Umbilical cord (tissue), 2 donors: ENCODE results near the gene KRTAP2-3. TPM values are rescaled to one million over a fixed set of nuclear protein-coding genes. Genes with fewer than 3 reads are reported as not detected.
"Not testable (repeated sequence)": the region's sequence is repeated elsewhere in the genome, so short reads cannot be mapped to it uniquely, and the experiment has no call there.

Experiments used
- DNase-seq: peaks from one replicate; pipeline ENCODE4 v3.0.0-alpha.2; 2015; ENCODE audit warnings: low spot score
- total RNA-seq: library from RNA; depleted of rRNA; stranded (reverse); fragments of >200 nt; gene quantifications from one replicate; pipeline ENCODE4 v1.2.3, GENCODE V29; 2014; ENCODE audit warnings: low replicate concordance; ENCODE audit not compliant: insufficient read depth

The KRTAP2-3 gene
- total RNA-seq, 1 donor from 2014 or later = 20.5 TPM

DNA sequence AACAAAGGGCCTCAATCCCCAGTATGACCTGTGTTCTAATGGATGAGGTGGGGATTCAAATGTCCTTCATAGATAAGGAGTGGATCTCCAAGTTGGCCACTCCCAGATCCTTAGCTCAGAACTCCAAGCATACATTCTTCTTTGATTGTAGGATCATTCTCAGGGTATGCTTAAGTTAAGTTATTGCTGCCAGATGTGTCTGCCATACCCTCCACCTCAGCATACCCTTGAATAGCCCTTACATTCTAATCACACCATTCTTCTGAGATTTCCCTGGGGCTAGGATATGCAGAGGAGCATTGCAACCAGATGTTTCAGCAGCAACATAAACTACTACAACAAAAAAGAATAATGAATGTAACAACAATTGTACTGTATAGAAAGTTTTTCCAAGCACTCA is 7.4 kb upstream of the KRTAP2-3 start:
- DNase-seq = no peak

DNA sequence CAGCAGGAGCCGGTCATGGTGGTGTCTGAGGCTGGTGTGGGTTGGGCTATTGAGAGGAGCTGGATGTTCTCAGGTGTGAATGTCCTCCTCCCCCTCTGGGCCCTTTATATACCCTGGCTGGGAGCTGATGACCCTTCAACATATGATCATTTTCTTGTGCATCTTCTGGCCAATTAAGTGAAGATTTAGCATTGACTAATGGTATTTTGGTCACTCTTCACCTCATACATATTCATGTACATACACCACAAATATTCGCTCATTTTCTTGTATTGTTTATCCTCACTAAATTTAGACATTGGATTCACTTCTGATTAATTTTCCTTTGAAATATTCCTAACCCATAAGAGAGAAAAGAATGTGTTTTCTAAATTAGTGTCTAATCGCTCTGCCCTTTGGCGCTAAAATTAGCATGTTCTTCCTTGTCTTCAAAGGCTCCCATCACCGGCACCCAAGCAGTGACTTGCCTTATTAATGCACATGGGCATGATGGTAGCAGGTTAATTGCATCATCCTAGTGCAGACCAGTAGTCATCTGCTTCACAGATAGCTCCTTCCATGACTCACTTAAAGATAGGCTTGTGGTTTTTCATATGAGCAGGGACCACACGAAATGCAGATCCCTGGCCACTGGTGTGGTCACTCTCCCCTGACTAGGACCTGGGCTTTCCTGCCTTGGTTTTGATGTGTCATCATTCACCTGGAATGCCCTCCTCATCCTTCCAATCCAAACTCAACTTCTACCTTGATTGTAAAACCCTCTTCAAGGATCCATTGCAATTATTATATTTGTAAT is 6.1 kb upstream of the KRTAP2-3 start, which contains the start of gene KRTAP2-4:
KRTAP2-4 (minus strand) TSS at position 51 of the 796 bp plus-strand sequence; CDS start at position 17, 34 bp downstream.
- no peak for DNase-seq

DNA sequence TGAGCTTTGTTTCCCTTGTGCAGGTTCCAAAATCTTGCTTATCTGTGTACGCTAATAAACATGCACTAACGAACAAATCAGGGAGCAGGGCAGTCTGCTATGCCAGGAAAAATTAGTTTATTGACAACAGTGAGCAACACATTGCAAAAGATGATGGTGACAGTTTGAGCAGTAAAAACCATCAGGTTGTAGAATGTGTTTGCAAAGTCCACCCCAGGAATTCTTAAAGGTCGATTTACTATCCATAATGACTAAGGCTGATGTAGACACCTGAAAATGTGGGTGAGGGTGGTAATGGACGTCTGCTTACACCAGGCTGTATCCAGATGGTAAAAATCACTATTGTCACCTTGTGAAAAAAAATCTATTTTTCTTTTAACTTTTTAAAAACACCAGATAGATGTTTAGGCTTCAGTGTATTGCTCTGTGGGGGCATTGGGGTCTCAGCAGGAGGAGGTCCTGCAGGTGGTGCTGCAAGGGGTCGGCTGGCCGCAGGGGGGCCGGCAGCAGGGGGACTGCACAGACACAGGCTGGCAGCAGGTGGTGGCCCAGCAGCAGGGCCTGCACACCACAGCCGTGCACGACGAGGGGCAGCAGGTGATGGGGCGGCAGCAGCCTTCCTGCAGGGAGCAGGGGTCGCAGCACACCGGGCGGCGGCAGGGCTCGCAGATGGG is 5.2 kb upstream of the KRTAP2-3 start:
- DNase-seq = not testable (repeated sequence)

DNA sequence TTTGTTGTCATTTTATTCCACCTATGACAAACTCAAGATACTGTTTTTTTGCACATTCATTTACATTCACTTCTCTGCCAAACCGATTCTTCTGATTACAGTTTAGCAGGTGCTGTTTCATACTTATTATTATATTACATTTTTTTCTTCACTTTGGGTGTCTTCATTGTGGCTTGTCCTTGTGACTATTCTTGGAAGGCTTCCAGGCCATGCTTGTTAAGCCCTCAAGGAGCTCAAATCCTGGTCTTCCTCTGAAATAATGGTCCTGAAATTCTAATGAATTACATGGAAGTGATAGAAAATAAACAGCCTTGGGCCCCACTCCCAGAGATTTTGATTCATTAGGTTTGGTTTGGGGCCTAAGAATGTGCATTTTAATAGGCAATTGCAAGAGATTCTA is 4.4 kb upstream of the KRTAP2-3 start:
- no peak for DNase-seq

DNA sequence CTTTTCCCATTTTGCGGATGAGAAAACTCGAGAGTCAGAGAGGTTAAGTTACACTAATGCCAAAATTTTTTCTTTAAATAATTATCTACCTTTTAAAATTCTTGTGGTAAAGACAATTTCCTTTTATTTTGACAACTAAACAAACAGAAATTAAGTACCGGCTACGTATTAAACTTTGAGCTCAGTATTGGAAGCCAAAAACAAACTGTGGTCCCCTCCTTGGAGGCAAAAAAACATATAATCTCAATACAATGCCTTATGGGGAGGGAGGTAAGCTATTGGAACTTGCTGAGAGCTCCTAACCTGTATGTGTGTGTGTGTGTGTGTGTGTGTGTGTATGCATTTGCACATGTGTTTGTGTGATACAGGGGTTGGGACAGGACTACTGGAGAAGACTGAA is 3.5 kb upstream of the KRTAP2-3 start:
- no peak for DNase-seq

DNA sequence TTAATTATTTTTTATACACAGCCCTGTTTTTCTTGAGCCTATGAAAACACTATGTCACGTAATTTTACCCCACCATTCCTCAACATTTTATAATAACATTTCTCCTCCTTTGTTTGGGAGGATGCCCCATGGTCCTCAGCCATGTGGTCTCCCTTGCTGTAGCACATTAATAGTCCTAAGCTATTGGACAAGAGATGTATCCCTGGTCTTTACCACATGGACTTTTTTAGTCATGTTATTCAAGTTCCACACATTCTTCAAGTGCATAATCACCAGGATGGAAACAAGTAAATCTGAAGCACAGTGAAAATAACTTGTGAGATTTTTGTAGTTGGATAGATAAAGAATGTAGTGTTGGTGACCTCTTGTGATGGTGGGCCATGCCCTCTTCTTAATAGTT is 2.0 kb upstream of the KRTAP2-3 start:
- peak; percentile 72 for DNase-seq

DNA sequence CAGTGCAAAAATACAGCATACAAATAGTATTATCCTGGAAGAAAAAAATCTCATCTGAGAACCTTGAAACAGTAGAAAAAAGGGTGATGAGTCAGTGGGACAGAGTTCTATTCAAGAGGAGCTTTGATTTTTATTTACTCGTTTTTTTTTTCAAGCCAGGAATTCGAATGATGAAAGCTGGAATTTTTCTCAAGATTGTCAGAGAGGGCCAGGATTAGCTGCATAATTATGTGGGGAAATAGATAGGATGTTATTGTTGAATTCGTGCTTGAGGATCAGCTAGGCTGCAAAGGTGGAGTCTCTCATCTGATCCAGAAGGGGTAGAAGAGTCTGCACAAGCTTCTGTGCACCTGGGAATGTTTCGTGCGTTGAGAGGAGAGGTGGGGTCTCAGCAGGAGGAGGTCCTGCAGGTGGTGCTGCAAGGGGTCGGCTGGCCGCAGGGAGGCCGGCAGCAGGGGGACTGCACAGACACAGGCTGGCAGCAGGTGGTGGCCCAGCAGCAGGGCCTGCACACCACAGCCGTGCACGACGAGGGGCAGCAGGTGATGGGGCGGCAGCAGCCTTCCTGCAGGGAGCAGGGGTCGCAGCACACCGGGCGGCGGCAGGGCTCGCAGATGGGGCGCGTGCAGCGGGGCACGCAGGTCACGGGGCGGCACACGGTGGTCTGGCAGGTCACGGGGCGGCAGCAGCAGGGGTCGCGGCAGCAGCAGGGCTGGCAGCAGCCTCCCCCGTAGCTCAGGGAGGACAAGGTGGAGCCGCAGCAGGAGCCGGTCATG is 450 bp downstream of the KRTAP2-3 start:
- not testable (repeated sequence) for DNase-seq

DNA sequence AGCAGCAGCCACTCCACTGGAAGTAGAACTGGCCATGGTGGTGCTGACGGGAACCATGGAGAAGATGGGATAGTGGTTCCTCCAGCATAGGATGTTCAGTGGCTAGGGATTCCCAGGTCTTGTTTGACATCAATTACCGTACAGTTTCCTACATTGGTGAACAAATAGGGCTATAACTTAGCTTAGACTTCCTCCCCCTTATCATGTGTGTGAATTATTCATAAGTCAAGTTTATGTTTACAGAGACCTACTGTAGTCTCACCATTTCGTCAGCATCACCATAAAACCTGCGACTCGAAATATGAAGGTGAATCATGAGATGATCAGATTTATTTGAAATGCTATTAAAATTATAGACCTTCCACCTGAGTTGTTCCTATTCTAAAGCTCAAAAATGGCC is 1.2 kb downstream of the KRTAP2-3 start:
- DNase-seq = no peak

DNA sequence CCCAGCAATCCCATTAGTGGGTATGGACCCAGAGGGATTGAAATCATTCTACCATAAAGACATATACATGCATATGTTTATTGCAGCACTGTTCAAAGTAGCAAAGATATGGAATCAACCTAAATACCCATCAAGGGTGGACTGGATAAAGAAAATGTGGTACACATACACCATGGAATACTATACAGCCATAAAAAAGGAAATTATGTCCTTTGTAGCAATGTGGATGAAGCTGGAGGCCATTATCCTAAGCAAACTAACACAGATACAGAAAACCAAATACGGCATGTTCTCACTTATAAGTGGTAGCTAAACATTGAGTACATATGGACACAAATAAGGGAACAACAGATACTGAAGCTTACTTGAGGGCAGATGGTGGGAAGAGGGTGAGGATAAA is 2.4 kb downstream of the KRTAP2-3 start:
- DNase-seq = no peak

DNA sequence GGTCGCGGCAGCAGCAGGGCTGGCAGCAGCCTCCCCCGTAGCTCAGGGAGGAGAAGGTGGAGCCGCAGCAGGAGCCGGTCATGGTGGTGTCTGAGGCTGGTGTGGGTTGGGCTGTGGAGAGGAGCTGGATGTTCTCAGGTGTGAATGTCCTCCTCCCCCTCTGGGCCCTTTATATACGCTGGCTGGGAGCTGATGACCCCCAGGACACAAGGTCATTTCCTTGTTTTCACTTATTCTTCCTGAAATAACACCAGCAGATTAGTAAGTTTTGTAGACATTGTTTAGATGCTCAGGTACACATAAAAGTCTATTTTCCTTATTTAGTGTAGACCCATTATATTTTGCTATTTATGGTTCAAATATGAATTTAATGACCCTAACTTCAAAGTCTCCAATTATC is 4.8 kb downstream of the KRTAP2-3 start, which contains the start of gene KRTAP2-2:
KRTAP2-2 (minus strand) TSS at position 101 of the 400 bp plus-strand sequence; CDS start at position 82, 19 bp downstream.
- not testable (repeated sequence) for DNase-seq

DNA sequence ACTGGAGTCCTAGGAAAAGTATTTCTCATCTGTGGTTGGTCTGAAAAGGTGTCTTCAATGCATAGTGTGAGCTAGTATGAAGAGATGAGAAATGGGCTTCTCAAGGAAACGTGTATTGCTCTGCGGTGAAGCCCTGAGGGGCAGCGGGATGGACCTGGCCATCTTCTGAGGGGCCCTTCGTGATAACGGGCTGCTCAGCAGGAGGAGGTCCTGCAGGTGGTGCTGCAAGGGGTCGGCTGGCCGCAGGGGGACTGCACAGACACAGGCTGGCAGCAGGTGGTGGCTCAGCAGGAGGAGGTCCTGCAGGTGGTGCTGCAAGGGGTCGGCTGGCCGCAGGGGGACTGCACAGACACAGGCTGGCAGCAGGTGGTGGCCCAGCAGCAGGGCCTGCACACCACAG is 5.4 kb downstream of the KRTAP2-3 start:
- DNase-seq = not testable (repeated sequence)

DNA sequence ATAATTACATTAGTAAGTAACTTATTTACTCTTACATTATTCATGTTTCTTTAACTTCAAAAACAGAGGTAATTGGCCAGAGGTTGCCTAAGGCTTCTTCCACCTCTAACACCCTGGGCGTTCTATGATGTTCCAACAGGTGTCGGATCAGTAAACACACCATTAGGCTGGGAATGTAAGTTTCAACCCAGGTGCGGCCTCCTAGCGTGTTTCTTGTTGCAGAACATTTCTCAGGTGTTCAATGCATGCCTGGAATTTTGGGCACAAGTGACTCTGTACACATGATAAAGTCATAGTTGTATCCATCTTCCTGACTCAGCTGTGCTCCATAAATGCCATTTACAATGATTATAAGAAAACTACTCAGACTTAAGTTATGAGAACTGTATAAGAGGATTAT is 5.9 kb downstream of the KRTAP2-3 start:
- no peak for DNase-seq

DNA sequence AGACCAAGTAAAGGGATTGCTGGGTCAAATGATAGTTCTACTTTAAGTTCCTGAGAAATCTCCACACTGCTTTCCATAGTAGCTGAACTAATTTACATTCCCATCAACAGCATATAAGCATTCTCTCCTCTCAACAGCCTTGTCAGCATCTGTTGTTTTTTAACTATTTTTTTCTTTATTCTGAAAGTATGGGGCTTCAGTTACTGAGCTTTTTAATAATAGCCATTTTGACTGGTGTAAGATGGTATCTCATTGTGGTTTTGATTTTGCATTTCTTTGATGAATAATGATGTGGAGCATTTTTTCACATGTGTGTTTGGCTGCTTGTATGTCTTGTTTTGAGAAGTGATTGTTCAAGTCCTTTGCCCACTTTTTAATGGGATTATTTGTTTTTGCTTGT is 7.3 kb downstream of the KRTAP2-3 start:
- no peak for DNase-seq

DNA sequence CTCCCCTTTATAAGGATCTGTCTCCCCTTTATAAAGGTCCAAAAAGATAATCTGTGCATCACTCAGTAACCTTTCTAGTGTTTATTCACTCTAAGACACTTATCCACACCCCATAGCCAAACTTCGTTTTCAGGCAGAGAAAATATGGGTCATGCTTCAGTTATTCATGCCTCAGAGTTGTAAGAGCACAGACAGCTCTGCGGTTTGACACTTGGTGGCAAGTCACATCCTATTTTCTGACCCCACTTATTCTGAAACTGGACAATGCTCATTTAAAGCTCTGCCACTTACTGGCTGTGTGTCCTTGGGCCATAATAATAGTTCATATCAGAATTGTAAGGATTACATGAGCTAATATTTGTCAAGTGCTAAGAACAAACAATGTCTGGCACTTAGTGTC is 10.8 kb downstream of the KRTAP2-3 start:
- DNase-seq = no peak

DNA sequence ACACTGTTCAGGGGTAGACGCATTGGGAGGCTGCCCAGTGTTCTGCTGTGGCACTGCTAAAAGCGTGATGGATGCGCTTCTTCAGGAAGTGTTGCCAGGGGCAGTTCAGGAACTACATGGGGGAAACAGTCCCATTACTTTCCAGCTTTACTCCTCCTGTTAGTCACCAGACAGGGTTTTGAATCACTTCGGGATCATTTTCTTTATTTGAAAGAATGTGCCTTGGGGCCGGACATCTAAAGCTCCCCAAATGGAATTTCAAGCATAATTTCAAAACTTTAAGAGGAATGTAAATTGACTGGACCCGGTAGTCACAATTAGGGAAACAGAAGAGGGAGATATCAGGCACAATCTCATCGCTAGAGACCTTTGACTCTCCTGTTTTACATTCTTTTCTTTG is 11.5 kb downstream of the KRTAP2-3 start:
- no peak for DNase-seq

DNA sequence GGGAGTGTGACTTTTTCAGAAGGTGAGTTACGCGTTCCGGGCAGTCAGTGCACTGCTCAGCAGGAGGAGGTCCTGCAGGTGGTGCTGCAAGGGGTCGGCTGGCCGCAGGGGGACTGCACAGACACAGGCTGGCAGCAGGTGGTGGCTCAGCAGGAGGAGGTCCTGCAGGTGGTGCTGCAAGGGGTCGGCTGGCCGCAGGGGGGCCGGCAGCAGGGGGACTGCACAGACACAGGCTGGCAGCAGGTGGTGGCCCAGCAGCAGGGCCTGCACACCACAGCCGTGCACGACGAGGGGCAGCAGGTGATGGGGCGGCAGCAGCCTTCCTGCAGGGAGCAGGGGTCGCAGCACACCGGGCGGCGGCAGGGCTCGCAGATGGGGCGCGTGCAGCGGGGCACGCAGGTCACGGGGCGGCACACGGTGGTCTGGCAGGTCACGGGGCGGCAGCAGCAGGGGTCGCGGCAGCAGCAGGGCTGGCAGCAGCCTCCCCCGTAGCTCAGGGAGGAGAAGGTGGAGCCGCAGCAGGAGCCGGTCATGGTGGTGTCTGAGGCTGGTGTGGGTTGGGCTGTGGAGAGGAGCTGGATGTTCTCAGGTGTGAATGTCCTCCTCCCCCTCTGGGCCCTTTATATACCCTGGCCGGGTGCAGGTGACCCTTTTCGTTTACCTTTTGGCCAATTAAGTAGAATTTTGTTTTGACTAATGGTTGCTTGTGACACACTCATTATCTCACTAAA is 13.0 kb downstream of the KRTAP2-3 start, which contains the start of gene KRTAP2-1:
KRTAP2-1 (minus strand) TSS at position 582 of the 731 bp plus-strand sequence; CDS start at position 533, 49 bp downstream.
- not testable (repeated sequence) for DNase-seq

DNA sequence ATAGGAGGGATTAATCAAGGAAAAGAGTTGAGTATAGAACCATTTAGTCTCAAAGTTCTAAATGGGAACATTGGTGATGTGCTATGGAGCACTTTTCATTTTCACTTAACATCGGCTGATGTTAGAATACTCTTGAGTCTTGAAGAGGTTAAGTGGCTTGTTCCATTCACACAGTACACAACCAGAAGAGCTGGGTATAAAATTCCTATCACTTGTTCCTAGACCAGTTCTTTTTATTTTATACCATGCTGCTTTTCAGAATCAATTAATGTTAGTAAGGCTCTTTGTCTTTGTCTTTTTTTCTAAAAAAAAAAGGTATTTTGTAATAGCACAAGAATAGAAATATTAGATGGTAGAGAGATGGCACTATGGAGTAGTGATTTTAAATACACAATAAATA is 17.0 kb downstream of the KRTAP2-3 start:
- no peak for DNase-seq

DNA sequence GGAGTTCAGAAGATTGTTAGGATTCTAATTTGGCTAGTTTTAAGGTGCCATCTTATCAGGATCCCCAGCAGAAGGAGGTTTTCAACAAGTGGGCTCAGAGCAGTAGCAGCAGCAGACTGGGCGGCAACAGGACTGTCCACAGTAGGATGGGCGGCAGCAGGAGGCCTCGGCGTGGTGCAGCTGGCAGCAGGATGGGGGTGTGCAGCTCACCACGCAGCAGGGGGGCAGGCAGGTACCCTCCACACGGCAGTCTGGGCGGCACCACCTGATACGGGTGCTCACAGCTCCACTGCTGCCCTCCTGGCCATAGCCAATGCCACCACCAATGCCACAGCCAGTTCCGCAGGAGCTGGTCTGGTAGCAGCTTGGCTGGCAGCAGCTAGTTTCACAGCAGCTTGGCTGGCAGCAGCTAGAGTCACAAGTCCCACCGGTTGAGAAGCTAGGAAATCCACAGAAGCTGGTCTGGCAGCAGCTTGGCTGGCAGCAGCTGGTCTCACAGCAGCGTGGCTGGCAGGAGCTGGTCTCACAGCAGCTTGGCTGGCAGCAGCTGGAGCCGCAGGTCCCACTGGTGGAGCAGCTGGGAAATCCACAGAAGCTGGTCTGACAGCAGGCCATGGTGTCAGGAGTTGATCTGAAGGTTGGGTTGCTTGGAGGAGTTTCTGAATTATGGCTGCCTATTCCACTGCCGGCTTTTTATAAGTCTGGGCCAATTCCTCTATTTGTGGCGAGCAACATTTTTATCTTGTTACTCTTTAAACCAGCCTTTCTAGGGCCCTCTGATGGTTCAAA is 18.9 kb downstream of the KRTAP2-3 start, which contains the start of gene KRTAP1-1:
KRTAP1-1 (minus strand) TSS at position 668 of the 789 bp plus-strand sequence; CDS start at position 615, 53 bp downstream.
- not testable (repeated sequence) for DNase-seq

DNA sequence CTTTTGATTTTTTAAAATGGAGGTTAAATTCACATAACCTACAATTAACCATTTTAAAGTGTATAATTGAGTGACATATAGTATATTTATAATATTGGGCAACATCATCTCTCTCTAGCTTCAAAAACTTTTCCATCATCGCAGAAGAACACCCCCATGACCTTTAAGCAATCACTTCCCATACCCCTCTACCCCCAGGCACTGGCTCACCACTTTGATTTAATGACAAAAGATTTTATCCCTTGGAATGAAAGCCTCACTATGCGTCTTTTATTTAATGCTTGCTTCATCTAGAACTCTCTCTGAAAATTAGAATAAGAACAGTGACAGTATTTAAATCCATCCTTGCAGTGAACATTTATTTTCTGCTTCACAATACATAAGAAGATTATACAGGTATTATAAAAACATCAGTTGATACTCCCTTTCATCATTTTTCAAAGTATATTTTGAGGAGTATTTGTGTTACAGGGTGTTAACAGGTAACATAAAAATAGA is 22.0 kb downstream of the KRTAP2-3 start:
- DNase-seq = no peak

DNA sequence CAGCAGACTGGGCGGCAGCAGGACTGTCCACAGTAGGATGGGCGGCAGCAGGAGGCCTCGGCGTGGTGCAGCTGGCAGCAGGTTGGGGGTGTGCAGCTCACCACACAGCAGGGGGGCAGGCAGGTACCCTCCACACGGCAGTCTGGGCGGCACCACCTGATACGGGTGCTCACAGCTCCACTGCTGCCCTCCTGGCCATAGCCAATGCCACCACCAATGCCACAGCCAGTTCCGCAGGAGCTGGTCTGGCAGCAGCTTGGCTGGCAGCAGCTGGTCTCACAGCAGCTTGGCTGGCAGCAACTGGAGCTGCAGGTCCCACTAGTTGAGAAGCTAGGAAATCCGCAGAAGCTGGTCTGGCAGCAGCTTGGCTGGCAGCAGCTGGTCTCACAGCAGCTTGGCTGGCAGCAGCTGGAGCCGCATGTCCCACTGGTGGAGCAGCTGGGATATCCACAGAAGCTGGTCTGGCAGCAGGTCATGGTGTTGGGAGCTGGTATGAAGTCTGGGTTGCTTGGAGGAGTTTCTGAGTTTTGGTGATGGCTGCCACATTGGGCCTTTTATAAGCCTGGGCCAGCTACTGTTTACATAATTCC is 25.5 kb downstream of the KRTAP2-3 start, which contains the start of gene KRTAP1-3:
KRTAP1-3 (minus strand) TSS at position 529 of the 590 bp plus-strand sequence; CDS start at position 476, 53 bp downstream.
- DNase-seq = not testable (repeated sequence)
